Kidney (tissue), 14 donors: ENCODE results near the gene H1-8. TPM values are rescaled to one million over a fixed set of nuclear protein-coding genes. Genes with fewer than 3 reads are reported as not detected.
A peak's percentile ranks its signal among the peaks of the same experiment; 100 is the strongest.

ENCODE experiments used
- DNase-seq, 5 donors: peaks; one replicate each; pipeline ENCODE4 v3.0.0-alpha.2; 2013 to 2020
- FAIRE-seq: peaks from 2 replicates; lab custom pipeline; 2012; peaks lifted over from hg19 to GRCh38; lab: Jason Lieb, UNC
- H3K27ac ChIP-seq, 2 donors: one replicate each; pipeline ENCODE4 v1.7.0; 2013; ENCODE audit warnings: low read depth in 2 of 2, low read length in 2 of 2, inconsistent platforms in 1 of 2
- H3K27me3 ChIP-seq: one replicate; pipeline ENCODE4 v1.7.1; 2013; ENCODE audit warnings: low read length, inconsistent platforms; ENCODE audit not compliant: control insufficient read depth, insufficient read depth
- H3K36me3 ChIP-seq, 3 donors: one replicate each; pipeline versions ENCODE4 v1.7.0 to v1.7.1; 2013; ENCODE audit warnings: low read length in 3 of 3, control low read depth in 1 of 3, inconsistent platforms in 1 of 3; ENCODE audit not compliant: insufficient read depth in 3 of 3, control insufficient read depth in 2 of 3
- H3K4me1 ChIP-seq, 3 donors: one replicate each; pipeline versions ENCODE4 v1.7.0 to v1.7.1; 2013; ENCODE audit warnings: low read length in 3 of 3, inconsistent platforms in 1 of 3, low read depth in 1 of 3; ENCODE audit not compliant: control insufficient read depth in 2 of 3, insufficient read depth in 2 of 3
- H3K4me3 ChIP-seq, 3 donors: one replicate each; pipeline versions ENCODE4 v1.7.0 to v1.8.1; 2013; ENCODE audit warnings: low read length in 3 of 3, control low read depth in 1 of 3, inconsistent platforms in 1 of 3
- H3K9ac ChIP-seq, 3 donors: one replicate each; pipeline versions ENCODE4 v1.7.0 to v1.7.1; 2013; ENCODE audit warnings: low read length in 3 of 3, control low read depth in 1 of 3, inconsistent platforms in 1 of 3
- H3K9me3 ChIP-seq, 3 donors: one replicate each; pipeline versions ENCODE4 v1.7.0 to v1.7.1; 2013; ENCODE audit warnings: low read length in 3 of 3, control low read depth in 1 of 3, inconsistent platforms in 1 of 3; ENCODE audit not compliant: control insufficient read depth in 2 of 3, insufficient read depth in 1 of 3
- CTCF ChIP-seq: IDR thresholded peaks from 3 replicates; pipeline ENCODE4 v1.5.1; 2012; ENCODE audit warnings: mild to moderate bottlenecking, moderate library complexity, borderline replicate concordance; ENCODE audit not compliant: insufficient read depth; ENCODE audit errors: extremely low read depth
- intact Hi-C: fragments of 100-400 bp; cut with DNase I; formaldehyde crosslinking; loops from one replicate; pipeline ENCODE4 v1.11.1; 2022
- polyA plus RNA-seq: library from polyadenylated mRNA; stranded (reverse); fragments of 350-450 nt; fragmentation: Illumina TruSeq; extraction: RNeasy Lipid Tissue Mini Kit (QIAGEN cat#74804); gene quantifications from one replicate; pipeline ENCODE4 v1.2.3, GENCODE V29; 2014; ENCODE audit warnings: low read depth, low replicate concordance; ENCODE audit not compliant: insufficient read depth
- total RNA-seq: library from RNA; stranded (reverse); fragmentation: NEBNext Ultra II Directional; extraction: Animal tissue kit (Norgen Biotek cat#: 25700); gene quantifications from one replicate; pipeline ENCODE4 v1.2.1, GENCODE V29; 2021
- donor health status: control.
- donor health status: control.
- donor health status: control.
- donor health status: control.
- donor health status: control.
- donor health status: DM: yes; HTN: yes; CAD: no.
- donor health status: Normal renal cell carcinoma (clear cell type).

H1-8 gene
- total and polyA plus RNA-seq, 2 donors from 2014 or later, result not detected

GRCh38 chr3:129575997-129576384 lies 33.0 kb downstream of the H1-8 start:
- intact Hi-C loops, result no loop called here
- no peak overlapping the region for H3K4me3 ChIP-seq
- H3K9ac ChIP-seq, result no peak overlapping the region
- H3K4me1 ChIP-seq, result peaks cover 0 to 11% (median 0%) of the 10 kb centered on the region in 3 donors
- TF ChIP-seq CTCF, result no peak
- H3K27ac ChIP-seq, result no peak overlapping the region
- H3K36me3 ChIP-seq, result peaks cover 0 to 3% (median 0%) of the 10 kb centered on the region in 3 donors
- H3K27me3 ChIP-seq, result no peaks in the 10 kb centered on the region
- no peak for DNase-seq
- no peaks in the 10 kb centered on the region for H3K9me3 ChIP-seq
- FAIRE-seq, result no peak

GRCh38 chr3:129576514-129577352 lies 33.8 kb downstream of the H1-8 start:
- peaks cover 0 to 7% (median 0%) of the 10 kb centered on the region in 3 donors for H3K36me3 ChIP-seq
- DNase-seq, result peak in 1 of 5 donors; percentile 88
- H3K27ac ChIP-seq, result peak overlapping the region in 1 of 2 donors; percentile 28
- intact Hi-C loops, result no loop called here
- no peak overlapping the region for H3K9ac ChIP-seq
- no peaks in the 10 kb centered on the region for H3K9me3 ChIP-seq
- no peak for FAIRE-seq
- peaks cover 0 to 11% (median 0%) of the 10 kb centered on the region in 3 donors for H3K4me1 ChIP-seq
- no peaks in the 10 kb centered on the region for H3K27me3 ChIP-seq
- no peak for TF ChIP-seq CTCF
- no peak overlapping the region for H3K4me3 ChIP-seq

- FAIRE-seq, result no peak
- H3K9ac ChIP-seq, result no peak overlapping the region
- DNase-seq, result no peak
- peak overlapping the region in 1 of 2 donors; percentile 28 for H3K27ac ChIP-seq
- H3K27me3 ChIP-seq, result no peaks in the 10 kb centered on the region
- no peak overlapping the region for H3K4me3 ChIP-seq
- intact Hi-C loops, result no loop called here
- peaks cover 0 to 9% (median 0%) of the 10 kb centered on the region in 3 donors for H3K36me3 ChIP-seq
- H3K9me3 ChIP-seq, result no peaks in the 10 kb centered on the region
- TF ChIP-seq CTCF, result no peak
- H3K4me1 ChIP-seq, result peaks cover 0 to 11% (median 0%) of the 10 kb centered on the region in 3 donors
Measured at GRCh38 chr3:129577366-129577765, 34.4 kb downstream of the H1-8 start.
